GM12878 (cell line): ENCODE measurements around the gene EXOC3L1. TPM values are rescaled to one million over a fixed set of nuclear protein-coding genes. Genes with fewer than 3 reads are reported as not detected.

Experiments used
- ATAC-seq: fragments of 200-7000 bp; cut with Tn5 transposase; 3 replicates; pipeline ENCODE4 v1.9.1; 2020; ENCODE audit warnings: mild to moderate bottlenecking, moderate library complexity
- BruUV-seq: library from RNA; stranded (reverse); fragments of 400-500 nt; replicated peaks from 2 replicates; lab custom pipeline; 2021; lab: Mats Ljungman, UMichigan
- CTCF ChIA-PET: fragments of 300-600 bp; sonication (Branson Sonifier 250); formaldehyde crosslinking; extraction: SDS; loops from one replicate; lab custom pipeline; 2021; ENCODE audit warnings: inconsistent platforms; lab: Yijun Ruan, JAX
- POLR2A ChIA-PET: fragments of 350-600 bp; formaldehyde crosslinking; extraction: SDS; loops from one replicate; lab custom pipeline; 2021; ENCODE audit warnings: inconsistent platforms; lab: Charles Lee
- RAD21 ChIA-PET: fragments of 300-600 bp; sonication (Branson Sonifier 250); formaldehyde crosslinking; loops from one replicate; lab custom pipeline; 2023; ENCODE audit warnings: antibody characterized with exemption; ENCODE audit not compliant: unreplicated experiment; lab: Charles Lee
- SMC1A ChIA-PET: fragments of 300-600 bp; sonication (Branson Sonifier 250); formaldehyde crosslinking; loops from one replicate; lab custom pipeline; 2023; ENCODE audit not compliant: unreplicated experiment, uncharacterized antibody; lab: Charles Lee
- DNase-seq: peaks from one replicate; pipeline ENCODE4 v3.0.0-alpha.2; 2011; ENCODE audit warnings: low read depth, low spot score
- FAIRE-seq: peaks from 3 replicates; lab custom pipeline; 2011; peaks lifted over from hg19 to GRCh38; lab: Jason Lieb, UNC
- H2AFZ ChIP-seq: 2 replicates; pipeline ENCODE4 v1.6.0; 2011; ENCODE audit warnings: low read depth, low read length, control low read depth; ENCODE audit not compliant: control insufficient read depth
- H3K27ac ChIP-seq: 2 replicates; pipeline ENCODE4 v1.5.1; 2011; ENCODE audit warnings: control low read depth; ENCODE audit not compliant: control insufficient read depth, insufficient read depth
- H3K27me3 ChIP-seq, 2 experiments: replicated peaks in 1 of 2; 2 replicates each; pipeline versions ENCODE4 v1.6.0 to v1.6.1; 2011; ENCODE audit warnings: low read length in 1 of 2; ENCODE audit not compliant: control insufficient read depth in 2 of 2, insufficient read depth in 2 of 2
- H3K36me3 ChIP-seq, 2 experiments: 2 replicates each; pipeline ENCODE4 v1.5.1; 2011; ENCODE audit warnings: low read length in 1 of 2; ENCODE audit not compliant: control insufficient read depth in 2 of 2, insufficient read depth in 2 of 2
- H3K4me1 ChIP-seq: 2 replicates; pipeline ENCODE4 v1.6.1; 2011; ENCODE audit warnings: mild to moderate bottlenecking, low read length, moderate library complexity, mixed read lengths; ENCODE audit not compliant: control insufficient read depth, insufficient read depth
- H3K4me2 ChIP-seq: 2 replicates; pipeline ENCODE4 v1.6.0; 2011; ENCODE audit warnings: control low read depth; ENCODE audit not compliant: control insufficient read depth, insufficient read depth
- H3K4me3 ChIP-seq: fragments of 200-600 bp; sonication (generic); 2 replicates; pipeline ENCODE4 v1.5.1; 2016
- H3K79me2 ChIP-seq: 2 replicates; pipeline ENCODE4 v1.6.0; 2011; ENCODE audit warnings: low read length; ENCODE audit not compliant: control insufficient read depth, insufficient read depth
- H3K9ac ChIP-seq: 2 replicates; pipeline ENCODE4 v1.8.0; 2011; ENCODE audit warnings: low read length, control low read depth, mixed read lengths; ENCODE audit not compliant: control insufficient read depth, insufficient read depth
- H3K9me3 ChIP-seq: replicated peaks from 3 replicates; pipeline ENCODE4 v1.5.1; 2011; ENCODE audit warnings: mild to moderate bottlenecking, low read length; ENCODE audit not compliant: control insufficient read depth, insufficient read depth
- H4K20me1 ChIP-seq: 2 replicates; pipeline ENCODE4 v1.6.0; 2011; ENCODE audit not compliant: control insufficient read depth, insufficient read depth
- CREB1 ChIP-seq: IDR thresholded peaks from 2 replicates; pipeline ENCODE4 v1.6.1; 2012; ENCODE audit warnings: low read depth, mild to moderate bottlenecking, inconsistent platforms
- RFX5 ChIP-seq: IDR thresholded peaks from 2 replicates; pipeline ENCODE4 v1.6.1; 2011; ENCODE audit warnings: low read depth, low read length, improper control_type of control experiment
- ZNF274 ChIP-seq: IDR thresholded peaks from one replicate; pipeline ENCODE4 v1.8.0; 2011; ENCODE audit not compliant: insufficient read length, insufficient read depth
- WGBS: methylation state at CpG from one replicate; pipeline ENCODE4 v1.1.6; 2016; ENCODE audit warnings: low lambda C conversion rate; ENCODE audit not compliant: insufficient replicate concordance, insufficient coverage; ENCODE audit errors: missing lambda C conversion rate; 5-methylcytosine and 5-hydroxymethylcytosine counted together
- in situ Hi-C: fragments of 300-500 bp; cut with MboI; formaldehyde crosslinking; loops from 9 replicates; pipeline ENCODE4 v1.14.3; 2018; ENCODE audit warnings: mixed read lengths
- intact Hi-C: fragments of 100-400 bp; cut with micrococcal nuclease; formaldehyde crosslinking; loops from one replicate; pipeline ENCODE4 v1.14.2; 2022; ENCODE audit not compliant: unreplicated experiment
- polyA plus RNA-seq, 11 experiments: library from polyadenylated mRNA; depleted of rRNA in 4 of 11; unstranded in 6 of 11; stranded (reverse) in 5 of 11; fragments of >200 nt; fragmentation: Nextera tagmentation in 4 of 11; fragmentation: Illumina TruSeq in 1 of 11; extraction: Ambion mirVana in 4 of 11; extraction: Trizol in 1 of 11; gene quantifications; 1 replicate in 1 of 11; 2 replicates in 10 of 11; pipeline versions ENCODE4 v1.2.1 to v1.2.3, GENCODE V29; 2011 to 2016; ENCODE audit warnings: inconsistent platforms in 2 of 11, missing spikeins in 2 of 11, low read depth in 1 of 11
- total RNA-seq, 4 experiments: library from RNA; depleted of rRNA in 3 of 4; stranded (reverse); fragments of >200 nt in 3 of 4; fragmentation: Illumina TruSeq in 1 of 4; extraction: Trizol in 1 of 4; gene quantifications; 2 replicates each; pipeline versions ENCODE4 v1.2.1 to v1.2.3, GENCODE V29; 2013 to 2021
- TF ChIP-seq, protein P1 (sequence below): fragments of 450-650 bp; IDR thresholded peaks from 2 replicates; pipeline ENCODE4 v1.6.1; 2018; ENCODE audit warnings: mild to moderate bottlenecking, low read depth, moderate library complexity; ENCODE audit not compliant: partially characterized antibody

Gene EXOC3L1
- total and polyA plus RNA-seq, 10 of the 15 experiments (the other 5 are each of a cell fraction or from before 2014, with no cell fraction given) = 0.07 to 0.42 TPM; not detected in 8

DNA sequence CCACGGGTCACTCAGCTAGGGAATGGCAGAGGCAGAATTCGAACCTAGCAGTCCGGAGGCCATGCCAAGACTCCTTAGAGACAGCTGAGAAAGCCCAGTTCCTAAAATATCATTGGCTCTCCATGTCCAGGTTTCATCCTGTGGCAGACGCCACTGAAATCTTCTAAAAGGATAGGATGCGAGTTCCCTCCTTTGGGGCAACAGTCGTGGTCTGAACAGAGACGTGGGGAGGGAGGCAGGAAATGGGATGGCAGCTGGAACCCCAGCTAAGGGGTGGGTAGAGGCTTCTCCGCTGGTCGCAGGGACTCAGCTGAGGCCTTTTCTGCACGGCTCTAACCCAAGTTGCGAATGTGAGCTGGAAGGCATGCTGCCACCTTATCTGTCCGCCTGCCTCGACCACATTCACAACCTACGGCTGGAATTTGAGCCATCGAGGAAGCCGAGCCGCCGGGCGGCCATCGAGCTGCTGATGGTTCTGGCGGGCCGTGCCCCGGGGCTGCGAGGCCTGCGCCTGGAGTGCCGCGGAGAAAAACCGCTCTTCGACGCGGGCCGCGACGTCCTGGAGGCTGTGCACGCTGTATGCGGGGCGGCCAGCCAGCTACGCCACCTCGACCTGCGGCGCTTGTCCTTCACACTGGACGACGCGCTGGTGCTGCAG lies 27.3 kb downstream of the EXOC3L1 start:
- POLR2A ChIA-PET = interaction anchor here (0.6 to 8.2 kb wide), 6 partner anchors 10 to 135 kb away, joined by 3 to 137 read pairs (median 4); partner anchors contain the start of gene NOL3
- no peaks in the 10 kb centered on the region; the same call in 1 of the 2 replicates for H4K20me1 ChIP-seq
- no peak for ATAC-seq
- no peak overlapping the region for H3K27ac ChIP-seq
- no TSS peak for BruUV-seq
- peak overlapping the region; percentile 70; the same call in 1 of the 2 replicates for H2AFZ ChIP-seq
- peaks cover 6% of the 10 kb centered on the region for H3K79me2 ChIP-seq
- in situ Hi-C loops = no loop called here
- H3K9me3 ChIP-seq = no peaks in the 10 kb centered on the region; the same call in 2 of the 3 replicates
- no peaks in the 10 kb centered on the region for H3K36me3 ChIP-seq
- no peak for DNase-seq
- H3K9ac ChIP-seq = no peak overlapping the region
- RAD21 ChIA-PET = interaction anchor here (1.3 to 1.9 kb wide), 3 partner anchors 12 to 132 kb away, joined by 3 to 6 read pairs (median 6); no protein-coding TSS in a partner anchor
- H3K4me3 ChIP-seq = peak overlapping the region; percentile 53; the same call in 1 of the 2 replicates
- WGBS = 48% methylated on average over 41 of the region's 44 CpGs
- peaks cover 2 to 18% of the 10 kb centered on the region in 2 experiments for H3K27me3 ChIP-seq
- CTCF ChIA-PET = interaction anchor here (0.9 to 1.9 kb wide), 6 partner anchors 11 to 145 kb away, joined by 3 to 8 read pairs (median 4); no protein-coding TSS in a partner anchor
- H3K4me2 ChIP-seq = peak overlapping the region; percentile 83
- peaks cover 50% of the 10 kb centered on the region for H3K4me1 ChIP-seq
- no peak for FAIRE-seq
- TF ChIP-seq CREB1 (peak; percentile 65; the same call in 1 of the 2 replicates), ZNF274 (no peak), RFX5 (peak; percentile 97)
- TF ChIP-seq, protein P1, sequence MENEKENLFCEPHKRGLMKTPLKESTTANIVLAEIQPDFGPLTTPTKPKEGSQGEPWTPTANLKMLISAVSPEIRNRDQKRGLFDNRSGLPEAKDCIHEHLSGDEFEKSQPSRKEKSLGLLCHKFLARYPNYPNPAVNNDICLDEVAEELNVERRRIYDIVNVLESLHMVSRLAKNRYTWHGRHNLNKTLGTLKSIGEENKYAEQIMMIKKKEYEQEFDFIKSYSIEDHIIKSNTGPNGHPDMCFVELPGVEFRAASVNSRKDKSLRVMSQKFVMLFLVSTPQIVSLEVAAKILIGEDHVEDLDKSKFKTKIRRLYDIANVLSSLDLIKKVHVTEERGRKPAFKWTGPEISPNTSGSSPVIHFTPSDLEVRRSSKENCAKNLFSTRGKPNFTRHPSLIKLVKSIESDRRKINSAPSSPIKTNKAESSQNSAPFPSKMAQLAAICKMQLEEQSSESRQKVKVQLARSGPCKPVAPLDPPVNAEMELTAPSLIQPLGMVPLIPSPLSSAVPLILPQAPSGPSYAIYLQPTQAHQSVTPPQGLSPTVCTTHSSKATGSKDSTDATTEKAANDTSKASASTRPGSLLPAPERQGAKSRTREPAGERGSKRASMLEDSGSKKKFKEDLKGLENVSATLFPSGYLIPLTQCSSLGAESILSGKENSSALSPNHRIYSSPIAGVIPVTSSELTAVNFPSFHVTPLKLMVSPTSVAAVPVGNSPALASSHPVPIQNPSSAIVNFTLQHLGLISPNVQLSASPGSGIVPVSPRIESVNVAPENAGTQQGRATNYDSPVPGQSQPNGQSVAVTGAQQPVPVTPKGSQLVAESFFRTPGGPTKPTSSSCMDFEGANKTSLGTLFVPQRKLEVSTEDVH = no peak
- TF ChIP-seq, all 136 proteins: peak for 2
- SMC1A ChIA-PET = interaction anchor here (0.8 to 1.8 kb wide), 4 partner anchors 11 to 17 kb away, joined by 3 to 10 read pairs (median 4); no protein-coding TSS in a partner anchor
- intact Hi-C loops = no loop called here
